AG08396 (cell line): ENCODE results near the gene RAC3.
A peak's percentile ranks its signal among the peaks of the same experiment; 100 is the strongest.

Experiments
- DNase-seq: peaks from one replicate; pipeline ENCODE4 v3.0.0; 2012; ENCODE audit warnings: low spot score, mixed read lengths

RAC3 gene

DNA sequence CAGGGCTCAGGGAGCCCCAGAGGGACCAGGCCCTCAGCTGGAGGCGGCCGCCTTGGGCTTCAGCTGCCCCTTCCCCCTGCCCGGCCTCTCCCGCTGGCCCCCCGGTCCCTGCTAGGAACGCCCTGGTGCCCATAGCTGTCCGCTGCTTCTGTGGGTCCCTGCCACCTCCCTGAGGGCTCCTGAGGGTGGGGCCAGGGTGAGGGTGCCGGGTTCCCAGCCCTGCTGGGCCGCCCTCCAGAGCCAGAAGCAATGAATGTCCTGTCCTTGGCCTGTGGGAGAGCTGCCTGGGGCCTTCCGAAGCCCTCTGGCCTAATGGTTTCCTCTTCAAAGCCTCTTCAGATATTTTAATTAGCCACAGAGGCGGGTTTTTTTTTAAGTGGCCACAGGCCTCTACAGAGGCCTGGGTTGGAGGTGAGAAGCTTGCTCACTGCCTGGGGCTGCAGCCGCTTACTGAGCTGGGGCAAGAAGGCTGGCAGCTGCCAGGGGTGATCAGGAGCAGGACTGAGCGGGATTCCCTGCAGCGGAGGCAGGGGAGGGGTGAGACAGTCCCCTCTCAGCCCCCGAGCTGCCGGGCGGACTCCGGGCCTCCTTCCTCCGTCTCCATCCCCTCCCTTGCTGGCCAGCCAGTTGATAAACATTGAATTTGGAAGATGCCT, 18.7 kb upstream of the RAC3 start:
- no peak for DNase-seq

DNA sequence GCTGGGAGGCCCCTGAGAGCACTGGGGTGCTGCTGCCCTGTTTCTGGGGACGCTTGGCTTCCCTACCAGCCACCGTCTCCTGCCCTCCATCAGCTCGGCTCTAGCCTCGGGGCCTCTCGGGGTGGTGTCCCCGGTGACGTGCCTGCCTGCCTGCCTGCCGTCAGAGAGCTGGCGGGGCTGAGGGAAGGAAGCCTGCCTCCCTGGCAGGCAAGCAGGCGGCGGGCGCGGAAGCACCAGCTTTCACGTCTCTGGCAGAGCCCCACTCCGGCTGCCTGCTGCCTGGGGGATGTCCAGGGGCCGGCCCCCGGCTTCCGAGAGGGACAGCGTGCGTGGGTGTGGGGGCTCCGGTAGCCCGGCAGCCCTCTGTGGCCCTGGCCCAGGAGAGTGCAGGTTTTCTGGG, 18.1 kb upstream of the RAC3 start:
- peak; percentile 75 for DNase-seq

- DNase-seq, result no peak
Measured at GRCh38 chr17:82013772-82014321, 17.6 kb upstream of the RAC3 start.

DNA sequence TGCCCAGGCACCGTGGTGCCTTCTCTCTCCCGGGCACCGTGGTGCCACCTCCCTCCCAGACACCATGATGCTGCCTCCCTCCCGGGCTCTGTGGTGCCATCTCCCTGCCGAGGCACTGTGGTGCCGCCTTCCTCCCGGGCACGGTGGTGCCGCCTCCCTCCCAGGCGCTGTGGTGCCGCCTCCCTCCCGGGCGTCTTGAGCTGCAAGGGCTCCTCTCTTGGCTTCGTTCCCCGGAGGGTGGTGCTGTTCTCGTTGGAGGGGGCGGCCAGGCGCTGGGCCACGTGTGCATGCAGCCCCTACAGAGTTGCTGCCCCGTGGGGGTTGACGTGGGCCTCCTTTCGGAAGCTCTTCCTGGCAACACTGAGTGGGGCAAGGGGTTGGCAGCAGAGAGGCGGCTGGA, 17.0 kb upstream of the RAC3 start:
- DNase-seq, result no peak

GRCh38 chr17:82014971-82015310, 16.5 kb upstream of the RAC3 start:
- DNase-seq, result no peak

DNA sequence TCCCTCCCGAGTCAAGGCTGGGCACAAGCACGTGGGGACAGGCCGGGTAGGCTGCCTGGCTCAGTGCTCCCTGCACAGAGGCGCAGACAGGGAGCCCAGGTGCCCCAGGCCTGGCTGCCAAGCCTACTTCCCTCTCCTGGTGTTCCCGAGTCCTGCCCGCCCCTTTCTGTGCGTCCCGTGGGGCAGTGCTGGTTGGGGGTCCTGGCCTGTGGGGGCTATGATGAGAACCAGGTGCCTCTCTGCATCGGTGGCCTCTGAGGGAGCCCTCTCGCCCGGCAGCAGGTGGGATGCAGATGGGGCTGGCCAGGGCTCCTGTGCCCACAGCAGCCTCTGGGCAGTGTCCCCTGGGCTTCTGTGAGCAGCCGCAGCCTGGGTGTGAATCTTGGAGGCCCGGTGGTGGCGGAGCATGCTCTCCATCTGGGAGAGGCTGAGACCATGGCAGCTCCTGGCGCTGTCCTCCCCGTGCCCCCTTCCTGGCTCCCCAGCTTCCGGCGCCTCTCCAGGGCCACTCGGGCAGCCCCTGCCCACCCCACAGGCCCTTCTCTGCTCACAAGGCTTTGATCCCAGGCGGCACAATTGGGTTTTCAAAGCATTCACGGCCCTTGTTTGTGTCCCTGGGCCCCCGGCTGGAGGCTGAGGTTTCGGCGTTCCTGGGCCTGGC, 16.0 kb upstream of the RAC3 start:
- no peak for DNase-seq

DNA sequence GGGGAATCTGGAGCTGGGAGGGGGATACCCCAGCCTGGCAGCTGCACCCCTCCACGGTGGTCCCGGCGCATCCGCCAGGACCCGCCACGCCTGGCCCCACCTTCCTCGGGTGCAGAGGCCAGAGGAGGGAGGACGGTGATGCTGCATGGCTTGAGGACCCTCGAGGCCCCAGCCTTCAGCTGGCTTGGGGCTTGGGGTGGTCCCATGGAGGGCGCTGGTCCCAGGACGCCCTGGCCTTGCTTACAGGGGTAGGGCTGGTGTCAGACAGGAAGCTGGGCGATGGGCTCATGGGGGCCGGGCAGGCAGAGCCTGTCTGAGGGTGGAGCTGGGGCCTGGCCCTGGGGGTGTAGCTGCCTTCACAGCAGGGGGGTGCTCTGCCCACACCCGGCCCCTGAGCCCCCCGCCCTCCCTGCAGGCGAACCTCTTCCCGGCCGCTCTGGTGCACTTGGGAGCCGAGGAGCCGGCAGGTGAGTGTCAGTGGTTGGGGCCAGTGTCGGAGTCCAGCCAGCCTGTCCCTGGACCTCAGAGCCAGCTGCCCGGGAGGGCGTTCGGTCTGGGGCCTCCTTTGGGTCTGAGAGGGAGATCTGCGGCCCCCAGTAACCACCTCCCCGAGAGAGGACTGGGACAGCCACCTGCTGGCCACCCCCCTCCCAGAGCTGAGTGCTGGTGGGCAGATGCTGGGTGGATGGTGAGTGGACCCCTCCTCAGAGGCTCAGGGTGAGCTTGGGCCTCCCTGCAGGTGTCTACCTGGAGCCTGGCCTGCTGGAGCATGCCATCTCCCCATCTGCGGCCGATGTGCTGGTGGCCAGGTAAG, 15.2 kb upstream of the RAC3 start:
- DNase-seq, result no peak

DNA sequence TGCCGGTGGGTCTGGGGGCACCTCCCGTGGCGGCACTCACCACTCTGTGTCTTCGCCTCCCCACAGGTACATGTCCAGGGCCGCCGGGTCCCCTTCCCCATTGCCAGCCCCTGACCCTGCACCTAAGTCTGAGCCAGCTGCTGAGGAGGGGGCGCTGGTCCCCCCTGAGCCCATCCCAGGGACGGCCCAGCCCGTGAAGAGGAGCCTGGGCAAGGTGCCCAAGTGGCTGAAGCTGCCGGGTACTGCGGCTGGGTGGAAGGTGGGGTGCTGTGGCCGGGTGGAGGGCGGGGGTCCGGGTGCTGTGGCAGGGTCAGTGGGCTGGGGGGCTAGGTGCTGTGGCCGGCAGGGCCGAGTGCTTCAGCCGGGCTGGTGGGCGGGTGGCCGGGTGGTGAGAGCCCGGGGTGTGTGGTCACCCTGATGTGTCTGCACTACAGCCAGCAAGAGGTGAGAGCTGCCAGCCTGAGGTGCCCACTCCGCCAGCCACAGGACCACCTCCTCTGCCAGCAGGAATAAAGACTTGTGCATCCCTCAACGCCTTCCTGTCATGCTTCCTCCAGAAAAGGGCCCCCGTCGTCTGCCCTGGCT, 14.5 kb upstream of the RAC3 start:
- no peak for DNase-seq

DNA sequence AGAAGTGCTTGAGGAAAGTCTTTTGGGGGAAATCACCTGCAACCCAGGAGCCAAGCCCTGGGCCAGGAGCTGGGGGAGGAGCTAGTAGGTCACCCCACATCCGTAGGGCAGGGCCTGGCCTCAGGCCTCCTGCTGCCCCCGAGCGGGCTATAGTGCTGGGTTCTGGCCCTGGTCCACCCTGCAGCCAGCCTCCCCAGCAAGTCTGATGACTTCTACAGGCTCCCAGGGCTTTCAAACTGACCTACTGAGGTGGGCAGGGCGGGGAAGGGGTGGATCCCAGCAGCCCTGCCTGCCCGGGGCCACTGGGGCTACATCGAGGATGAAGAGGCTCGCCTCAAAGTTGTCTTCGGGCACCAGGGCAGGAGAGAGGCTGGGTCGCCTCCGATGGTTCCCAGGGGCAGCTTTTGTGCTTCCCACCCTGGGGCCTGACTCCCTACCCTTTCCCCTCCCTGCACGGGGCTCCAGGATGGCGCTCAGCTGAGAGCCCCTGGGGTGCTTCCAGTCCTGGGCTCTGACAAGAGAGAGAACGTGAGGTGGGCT, 13.8 kb upstream of the RAC3 start:
- DNase-seq, result no peak

DNA sequence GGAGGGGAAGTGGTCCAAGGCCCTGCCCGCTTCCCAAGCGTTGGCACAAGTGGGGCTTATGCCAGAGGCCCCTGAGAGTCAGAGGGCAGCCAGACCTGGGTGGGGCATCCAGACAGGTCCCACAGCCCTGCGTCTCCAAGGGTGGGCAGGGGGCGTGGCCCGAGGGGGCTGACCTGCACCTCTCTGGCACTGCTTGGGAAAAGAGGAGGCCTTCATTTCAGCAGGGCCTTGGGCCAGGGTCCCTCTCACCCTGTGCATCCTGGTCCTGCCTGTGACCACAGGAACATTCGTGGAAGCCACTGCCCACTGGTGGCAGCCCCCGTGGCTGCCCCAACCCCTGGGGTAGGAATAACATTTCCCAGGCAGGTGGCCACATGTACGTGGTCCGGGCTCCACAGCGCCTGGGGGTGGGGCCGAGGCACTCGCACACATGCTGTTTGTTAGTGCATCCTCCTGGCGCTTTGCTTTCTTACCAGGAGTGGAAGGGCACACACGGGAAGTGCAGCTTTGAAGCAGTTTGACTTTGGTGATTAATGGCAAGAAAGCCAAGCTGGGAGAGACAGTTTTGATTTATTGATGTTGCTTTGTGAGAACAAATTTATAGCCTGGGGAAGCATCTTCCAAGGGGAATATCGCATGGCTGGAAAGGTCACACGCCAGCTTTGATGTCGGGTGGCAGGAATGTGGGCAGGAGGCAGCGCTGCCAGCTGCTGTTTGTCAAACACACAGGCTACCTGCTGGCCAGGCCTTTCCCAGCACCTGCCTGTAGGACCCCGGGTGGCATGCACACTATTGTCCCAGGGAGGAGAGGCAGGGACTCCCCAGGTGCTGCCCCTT, 13.1 kb upstream of the RAC3 start:
- DNase-seq, result no peak

GRCh38 chr17:82018989-82019689, 12.3 kb upstream of the RAC3 start:
- no peak for DNase-seq

DNA sequence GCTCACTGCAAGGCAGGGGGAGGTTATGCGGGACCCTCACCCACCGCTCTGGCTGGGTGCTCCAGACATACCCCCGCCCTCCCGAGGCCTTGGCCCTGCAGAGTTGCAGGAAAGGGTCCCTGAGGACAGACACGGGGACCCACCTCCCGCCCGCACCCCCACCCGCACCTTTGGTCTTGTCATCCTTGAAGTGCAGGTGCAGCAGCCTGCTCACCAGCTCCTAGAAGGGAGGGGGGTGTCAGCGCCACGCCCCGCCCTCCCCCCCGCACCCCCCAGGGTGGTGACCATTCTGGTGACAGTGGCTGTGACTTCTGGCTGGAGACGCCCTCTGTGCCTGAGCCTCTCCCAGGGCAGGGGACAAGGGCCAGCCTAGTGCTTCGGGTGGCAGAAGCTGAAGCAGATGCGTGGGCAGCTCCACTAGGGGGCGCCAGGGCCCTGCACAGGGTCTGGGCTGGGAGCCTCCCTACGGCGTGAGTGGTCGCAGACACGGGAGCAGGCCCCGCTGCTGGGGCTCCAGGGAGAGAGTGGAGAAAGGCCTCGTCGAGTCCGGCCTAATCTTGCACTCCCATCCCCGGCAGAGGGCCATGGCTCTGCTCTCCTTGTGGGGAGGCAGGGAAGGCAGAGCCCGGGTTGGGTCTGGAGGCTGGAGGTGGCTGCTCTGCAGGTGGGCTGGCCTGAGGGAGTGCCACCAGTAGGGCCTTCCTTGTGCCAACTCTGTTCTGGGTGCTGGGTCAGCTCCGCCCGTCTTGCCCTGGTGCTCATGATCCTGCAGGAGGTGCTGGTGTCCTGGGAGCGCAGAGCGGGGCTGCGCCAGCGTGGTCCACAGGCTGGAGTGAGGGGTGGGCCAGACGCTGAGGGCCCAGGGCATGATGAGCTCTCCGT, 11.5 kb upstream of the RAC3 start:
- DNase-seq, result peak; percentile 72

DNA sequence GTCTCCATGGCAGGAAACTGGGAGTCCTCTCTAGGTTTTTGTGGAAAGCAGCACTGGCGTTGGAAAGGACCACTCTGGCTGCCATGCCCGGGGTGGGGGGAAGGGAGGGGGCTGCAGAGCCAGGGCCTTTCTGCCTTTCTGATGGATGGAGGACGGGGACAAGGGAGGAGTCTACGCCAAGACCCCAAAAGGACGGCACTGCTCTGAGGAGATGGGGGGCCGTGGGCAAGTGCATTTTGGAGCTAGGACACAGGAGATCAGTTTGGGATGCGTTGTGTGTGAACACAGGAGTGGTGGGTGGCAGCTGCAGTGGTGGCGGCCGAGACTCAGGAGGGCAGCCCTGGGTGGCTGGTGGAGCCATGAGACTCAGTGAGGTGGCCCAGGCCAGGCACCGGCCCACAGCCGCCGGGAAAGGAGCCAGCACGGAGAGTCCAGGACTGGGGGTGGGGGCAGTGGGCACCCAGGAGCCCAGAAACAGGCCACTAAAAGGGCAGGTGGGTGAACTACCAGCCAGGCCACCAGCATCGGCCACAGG, 10.8 kb upstream of the RAC3 start:
- DNase-seq, result no peak

- peak; percentile 85 for DNase-seq
Measured at GRCh38 chr17:82021107-82021899, 10.2 kb upstream of the RAC3 start.

- DNase-seq, result no peak
Measured at GRCh38 chr17:82021900-82022309, 9.6 kb upstream of the RAC3 start.

- DNase-seq, result no peak
Measured at GRCh38 chr17:82022310-82022980, 9.0 kb upstream of the RAC3 start, which contains the start of gene CENPX. Gene CENPX, minus strand, starts transcription at chr17:82022878. Its CDS starts 17 bp downstream, at chr17:82022861.

DNA sequence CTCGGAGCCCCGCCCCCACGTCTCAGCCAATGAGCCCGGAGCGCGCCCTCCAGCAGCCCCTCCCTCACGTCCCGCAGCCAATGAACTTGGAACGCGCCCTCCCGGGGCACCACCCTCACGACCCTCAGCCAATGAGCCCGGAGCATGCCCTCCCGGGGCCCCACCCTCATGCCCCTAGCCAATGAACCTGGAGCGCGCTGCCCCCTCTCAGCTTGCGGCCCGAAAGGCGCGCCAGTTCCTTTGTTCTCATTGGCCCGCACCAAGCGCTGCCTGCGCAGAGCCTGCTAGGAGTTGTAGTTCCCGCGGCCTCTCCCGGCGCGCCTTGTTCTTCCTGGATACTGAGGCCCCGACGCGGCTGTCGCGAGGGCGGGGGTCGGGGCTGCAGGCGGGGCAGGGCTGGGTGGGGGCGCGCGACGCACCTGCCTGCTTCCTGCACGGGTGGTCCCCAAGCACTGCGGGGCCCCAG, 8.5 kb upstream of the RAC3 start, which contains the start of gene LRRC45:
TSS of gene LRRC45 (plus strand) at position 325 of the 466 bp plus-strand sequence. CDS start 339 bp downstream, outside the sequence.
- peak; percentile 100 for DNase-seq
